HCT116 (cell line): ENCODE measurements around the gene TSR1. TPM values are rescaled to one million over a fixed set of nuclear protein-coding genes. Genes with fewer than 3 reads are reported as not detected.

ENCODE experiments used
- ATAC-seq: fragments of 200-7000 bp; cut with Tn5 transposase; 2 replicates; pipeline ENCODE4 v1.9.1; 2020; ENCODE audit warnings: mild to moderate bottlenecking, moderate library complexity
- BruUV-seq: library from RNA; stranded (reverse); fragments of 400-500 nt; replicated peaks from 2 replicates; lab custom pipeline; 2021; lab: Mats Ljungman, UMichigan
- CTCF ChIA-PET: fragments of 300-600 bp; sonication (Branson Sonifier 250); formaldehyde crosslinking; loops from one replicate; lab custom pipeline; 2021; ENCODE audit warnings: antibody characterized with exemption; lab: Charles Lee
- POLR2A ChIA-PET: fragments of 300-600, 350-600 bp; sonication (Branson Sonifier 250); formaldehyde crosslinking; loops from one replicate; lab custom pipeline; 2021; ENCODE audit warnings: antibody characterized with exemption; lab: Charles Lee
- RAD21 ChIA-PET, 2 experiments: fragments of 300-600 bp; sonication (Branson Sonifier 250); formaldehyde crosslinking; loops; one replicate each; lab custom pipeline; 2023; ENCODE audit warnings: low total read pairs in 2 of 2; ENCODE audit not compliant: uncharacterized antibody in 2 of 2, unreplicated experiment in 2 of 2, low non-redundant PET in 1 of 2; lab: Charles Lee
- DNase-seq: peaks from one replicate; pipeline ENCODE4 v3.0.0-alpha.2; 2010; ENCODE audit warnings: low read depth, low spot score
- H2AFZ ChIP-seq: fragments of 200-600 bp; shearing (Covaris generic), sonication (generic); 2 replicates; pipeline ENCODE4 v1.6.1; 2017; ENCODE audit warnings: low read depth, mixed run types, mixed read lengths, antibody characterized with exemption, low read length; ENCODE audit not compliant: poor library complexity, severe bottlenecking
- H3K27ac ChIP-seq: 2 replicates; pipeline ENCODE4 v1.5.1; 2012; ENCODE audit warnings: low read depth, low read length
- H3K27me3 ChIP-seq: fragments of 200-600 bp; sonication (generic); 2 replicates; pipeline ENCODE4 v1.6.1; 2016; ENCODE audit warnings: mixed run types, low read length, mixed read lengths; ENCODE audit not compliant: insufficient read depth
- H3K36me3 ChIP-seq, 2 experiments: fragments of 200-500 bp in 1 of 2; fragments of 200-600 bp in 1 of 2; sonication (Bioruptor generic) in 1 of 2; sonication (generic) in 1 of 2; 2 replicates each; pipeline versions ENCODE4 v1.5.1 to v1.6.1; 2014 to 2016; ENCODE audit warnings: low read length in 2 of 2, inconsistent platforms in 1 of 2, mixed read lengths in 1 of 2, mixed run types in 1 of 2; ENCODE audit not compliant: insufficient read depth in 2 of 2, control insufficient read depth in 1 of 2
- H3K4me1 ChIP-seq, 2 experiments: fragments of 200-600 bp in 1 of 2; sonication (generic) in 1 of 2; 2 replicates each; pipeline versions ENCODE4 v1.5.1 to v1.6.1; 2012 to 2017; ENCODE audit warnings: low read length in 2 of 2, inconsistent platforms in 1 of 2, mild to moderate bottlenecking in 1 of 2, mixed read lengths in 1 of 2, mixed run types in 1 of 2, moderate library complexity in 1 of 2; ENCODE audit not compliant: insufficient read depth in 2 of 2, control insufficient read depth in 1 of 2
- H3K4me2 ChIP-seq: fragments of 200-600 bp; sonication (generic); 2 replicates; pipeline ENCODE4 v1.6.1; 2017; ENCODE audit warnings: mixed run types, low read length, mixed read lengths
- H3K4me3 ChIP-seq, 2 experiments: fragments of 200-600 bp in 1 of 2; sonication (generic) in 1 of 2; replicated peaks in 1 of 2; 2 replicates each; pipeline ENCODE4 v1.5.1; 2011 to 2016; ENCODE audit warnings: low read length in 2 of 2, control low read depth in 1 of 2, low read depth in 1 of 2, mild to moderate bottlenecking in 1 of 2, mixed read lengths in 1 of 2, mixed run types in 1 of 2
- H3K79me2 ChIP-seq: fragments of 200-600 bp; sonication (generic); 2 replicates; pipeline ENCODE4 v1.6.1; 2017; ENCODE audit warnings: mild to moderate bottlenecking, mixed run types, low read length, moderate library complexity, mixed read lengths; ENCODE audit not compliant: insufficient read depth
- H3K9ac ChIP-seq: fragments of 200-600 bp; sonication (generic); 2 replicates; pipeline ENCODE4 v1.6.1; 2016; ENCODE audit warnings: low read length, mixed read lengths
- H3K9me2 ChIP-seq: fragments of 200-600 bp; sonication (generic), shearing (Covaris generic); 2 replicates; pipeline ENCODE4 v1.6.1; 2017; ENCODE audit warnings: mixed run types, mild to moderate bottlenecking, moderate library complexity; ENCODE audit not compliant: insufficient read depth
- H3K9me3 ChIP-seq, 2 experiments: fragments of 200-500 bp in 1 of 2; fragments of 200-600 bp in 1 of 2; sonication (Bioruptor generic) in 1 of 2; sonication (generic) in 1 of 2; 2 replicates each; pipeline ENCODE4 v1.6.1; 2014 to 2017; ENCODE audit warnings: low read length in 2 of 2, mixed read lengths in 2 of 2, inconsistent platforms in 1 of 2, low read depth in 1 of 2, mild to moderate bottlenecking in 1 of 2, mixed run types in 1 of 2, moderate library complexity in 1 of 2; ENCODE audit not compliant: control insufficient read depth in 1 of 2, insufficient read depth in 1 of 2
- H4K20me1 ChIP-seq: fragments of 200-600 bp; sonication (generic), shearing (Covaris generic); 2 replicates; pipeline ENCODE4 v1.6.1; 2017; ENCODE audit warnings: mixed run types, mild to moderate bottlenecking, moderate library complexity; ENCODE audit not compliant: insufficient read depth
- ELF1 ChIP-seq: IDR thresholded peaks from 2 replicates; pipeline ENCODE4 v1.6.1; 2012; ENCODE audit warnings: low read depth, borderline replicate concordance
- EZH2 ChIP-seq: fragments of 200-600 bp; sonication (generic); IDR thresholded peaks from 2 replicates; pipeline ENCODE4 v1.6.1; 2017; ENCODE audit warnings: antibody characterized with exemption, mixed run types
- JUND ChIP-seq: IDR thresholded peaks from 2 replicates; pipeline ENCODE4 v1.6.1; 2012
- POLR2AphosphoS5 ChIP-seq: IDR thresholded peaks from 2 replicates; pipeline ENCODE4 v1.6.1; 2011; ENCODE audit warnings: mild to moderate bottlenecking, low read depth, low read length, moderate library complexity
- SIN3A ChIP-seq: IDR thresholded peaks from 2 replicates; pipeline ENCODE4 v1.6.1; 2012; ENCODE audit warnings: low read depth
- SRF ChIP-seq: IDR thresholded peaks from 2 replicates; pipeline ENCODE4 v1.6.1; 2012; ENCODE audit warnings: low read depth
- TCF7L2 ChIP-seq: IDR thresholded peaks from 2 replicates; pipeline ENCODE4 v1.7.0; 2011; ENCODE audit warnings: borderline replicate concordance, inconsistent platforms; ENCODE audit not compliant: insufficient read depth, insufficient read length; ENCODE audit errors: extremely low read depth
- YY1 ChIP-seq: IDR thresholded peaks from 2 replicates; pipeline ENCODE4 v1.6.1; 2011; ENCODE audit warnings: low read length, low read depth, moderate library complexity, mild to moderate bottlenecking; ENCODE audit not compliant: insufficient replicate concordance; ENCODE audit errors: extremely low read depth
- ZBTB33 ChIP-seq: IDR thresholded peaks from 2 replicates; pipeline ENCODE4 v1.6.1; 2011; ENCODE audit warnings: mild to moderate bottlenecking, low read length, moderate library complexity; ENCODE audit not compliant: insufficient replicate concordance; ENCODE audit errors: extremely low read depth
- ZNF274 ChIP-seq: fragments of 200-500 bp; sonication (Bioruptor generic); IDR thresholded peaks from 2 replicates; pipeline ENCODE4 v1.6.1; 2014; ENCODE audit warnings: mild to moderate bottlenecking, low read depth, low read length, inconsistent platforms
- intact Hi-C: fragments of 100-400 bp; cut with micrococcal nuclease; formaldehyde crosslinking; loops from 2 replicates; pipeline ENCODE4 v1.10.0; 2022
- total RNA-seq: library from RNA; stranded (reverse); gene quantifications from one replicate; pipeline ENCODE4 v1.2.1, GENCODE V29; 2021; ENCODE audit not compliant: unreplicated experiment
- TF ChIP-seq, protein P1 (sequence below): IDR thresholded peaks from 2 replicates; pipeline ENCODE4 v1.6.1; 2012
- TF ChIP-seq, protein P2 (sequence below), 3 experiments: fragments of 200-600 bp in 1 of 3; sonication (generic) in 1 of 3; IDR thresholded peaks in 2 of 3; conservative IDR thresholded peaks in 1 of 3; 2 replicates each; pipeline ENCODE4 v1.5.1; 2012 to 2017; ENCODE audit warnings: low read depth in 2 of 3, low read length in 2 of 3, antibody characterized with exemption in 1 of 3, borderline replicate concordance in 1 of 3, control low read depth in 1 of 3, mild to moderate bottlenecking in 1 of 3, mixed read lengths in 1 of 3, mixed run types in 1 of 3, moderate library complexity in 1 of 3; ENCODE audit not compliant: insufficient read depth in 1 of 3

The TSR1 gene
- total RNA-seq, 1 experiment from 2014 or later, result 77.2 TPM

GRCh38 chr17:2357931-2358434 lies 21.7 kb upstream of the TSR1 start:
- peak overlapping the region; percentile 65 for H3K9ac ChIP-seq
- no peaks in the 10 kb centered on the region for H4K20me1 ChIP-seq
- ATAC-seq (no peak), DNase-seq (no peak)
- no peak overlapping the region for H2AFZ ChIP-seq
- peaks cover 37 to 53% of the 10 kb centered on the region in 2 experiments for H3K4me1 ChIP-seq
- H3K79me2 ChIP-seq, result no peaks in the 10 kb centered on the region
- no peaks in the 10 kb centered on the region for H3K9me2 ChIP-seq
- CTCF ChIA-PET, result interaction anchor here (1.6 to 2.9 kb wide), 2 partner anchors 10 to 25 kb away, joined by 3 to 6 read pairs; no protein-coding TSS in a partner anchor
- H3K4me2 ChIP-seq, result peak overlapping the region; percentile 71
- POLR2A ChIA-PET, result interaction anchor here (0.6 kb wide), 1 partner anchor 192 kb away, joined by 3 read pairs; no protein-coding TSS in a partner anchor
- BruUV-seq, result no TSS peak
- H3K36me3 ChIP-seq, result peaks cover 4 to 5% of the 10 kb centered on the region in 2 experiments; a peak in 2 of 4 replicates
- intact Hi-C loops, result loop anchor here (2.0 kb wide), 1 partner anchor 43 kb away; the partner anchor contains the start of gene MNT
- TF ChIP-seq JUND (no peak), ZNF274 (no peak), ELF1 (no peak), EZH2 (no peak), POLR2AphosphoS5 (no peak), SIN3A (no peak), SRF (no peak), YY1 (no peak), TCF7L2 (no peak), ZBTB33 (no peak)
- TF ChIP-seq, protein P1, sequence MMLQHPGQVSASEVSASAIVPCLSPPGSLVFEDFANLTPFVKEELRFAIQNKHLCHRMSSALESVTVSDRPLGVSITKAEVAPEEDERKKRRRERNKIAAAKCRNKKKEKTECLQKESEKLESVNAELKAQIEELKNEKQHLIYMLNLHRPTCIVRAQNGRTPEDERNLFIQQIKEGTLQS, result no peak
- TF ChIP-seq, protein P2, sequence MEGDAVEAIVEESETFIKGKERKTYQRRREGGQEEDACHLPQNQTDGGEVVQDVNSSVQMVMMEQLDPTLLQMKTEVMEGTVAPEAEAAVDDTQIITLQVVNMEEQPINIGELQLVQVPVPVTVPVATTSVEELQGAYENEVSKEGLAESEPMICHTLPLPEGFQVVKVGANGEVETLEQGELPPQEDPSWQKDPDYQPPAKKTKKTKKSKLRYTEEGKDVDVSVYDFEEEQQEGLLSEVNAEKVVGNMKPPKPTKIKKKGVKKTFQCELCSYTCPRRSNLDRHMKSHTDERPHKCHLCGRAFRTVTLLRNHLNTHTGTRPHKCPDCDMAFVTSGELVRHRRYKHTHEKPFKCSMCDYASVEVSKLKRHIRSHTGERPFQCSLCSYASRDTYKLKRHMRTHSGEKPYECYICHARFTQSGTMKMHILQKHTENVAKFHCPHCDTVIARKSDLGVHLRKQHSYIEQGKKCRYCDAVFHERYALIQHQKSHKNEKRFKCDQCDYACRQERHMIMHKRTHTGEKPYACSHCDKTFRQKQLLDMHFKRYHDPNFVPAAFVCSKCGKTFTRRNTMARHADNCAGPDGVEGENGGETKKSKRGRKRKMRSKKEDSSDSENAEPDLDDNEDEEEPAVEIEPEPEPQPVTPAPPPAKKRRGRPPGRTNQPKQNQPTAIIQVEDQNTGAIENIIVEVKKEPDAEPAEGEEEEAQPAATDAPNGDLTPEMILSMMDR (IDR thresholded peaks at IDR 0.05 in 2 of 3, conservative IDR thresholded peaks at IDR 0.05 in 1 of 3; ENCODE audit: borderline replicate concordance in 1 of 3, insufficient read depth in 1 of 3, low read depth in 2 of 3, low read length in 2 of 3), result no peak
- no peaks in the 10 kb centered on the region for H3K27me3 ChIP-seq
- H3K27ac ChIP-seq, result peak overlapping the region; percentile 99
- no peaks in the 10 kb centered on the region for H3K9me3 ChIP-seq
- H3K4me3 ChIP-seq, result no peak overlapping the region
- RAD21 ChIA-PET, result no interaction called here
